Activated gamma-delta T cell treated with anti-CD3 and anti-CD28 coated beads, Interleukin-2, amount 50 U/mL, for 16 hours (primary cell): Measurements from ENCODE around the gene IFI16.
"Not testable (repeated sequence)": the region's sequence is repeated elsewhere in the genome, so short reads cannot be mapped to it uniquely, and the experiment has no call there.

ENCODE experiments used
- DNase-seq: peaks from one replicate; pipeline ENCODE4 v3.0.0-alpha.2; 2020; ENCODE audit warnings: low read depth

Gene IFI16

GRCh38 chr1:159008744-159009188 lies 941 bp upstream of the IFI16 start:
- DNase-seq, result peak; percentile 54

GRCh38 chr1:159009287-159009686 lies 420 bp upstream of the IFI16 start:
- no peak for DNase-seq

- DNase-seq, result no peak
Measured at GRCh38 chr1:159010391-159010790, 684 bp downstream of the IFI16 start.

- DNase-seq, result not testable (repeated sequence)
Measured at GRCh38 chr1:159011001-159011400, 1.3 kb downstream of the IFI16 start.

- no peak for DNase-seq
Measured at GRCh38 chr1:159011751-159012150, 2.0 kb downstream of the IFI16 start.

GRCh38 chr1:159012495-159012894 lies 2.8 kb downstream of the IFI16 start:
- DNase-seq, result no peak

- no peak for DNase-seq
Measured at GRCh38 chr1:159014003-159014571, 4.4 kb downstream of the IFI16 start.

GRCh38 chr1:159014851-159015250 lies 5.1 kb downstream of the IFI16 start:
- no peak for DNase-seq

GRCh38 chr1:159015440-159015909 lies 5.8 kb downstream of the IFI16 start:
- DNase-seq, result peak; percentile 42

GRCh38 chr1:159023723-159024122 lies 14.0 kb downstream of the IFI16 start:
- DNase-seq, result no peak

GRCh38 chr1:159025043-159025442 lies 15.3 kb downstream of the IFI16 start:
- DNase-seq, result no peak

GRCh38 chr1:159026841-159027240 lies 17.1 kb downstream of the IFI16 start:
- not testable (repeated sequence) for DNase-seq

GRCh38 chr1:159030311-159030710 lies 20.6 kb downstream of the IFI16 start:
- DNase-seq, result no peak

GRCh38 chr1:159030877-159031447 lies 21.3 kb downstream of the IFI16 start:
- DNase-seq, result no peak

- no peak for DNase-seq
Measured at GRCh38 chr1:159040206-159040605, 30.5 kb downstream of the IFI16 start.

GRCh38 chr1:159040893-159041724 lies 31.4 kb downstream of the IFI16 start:
- DNase-seq, result no peak

GRCh38 chr1:159046486-159046885 lies 36.8 kb downstream of the IFI16 start:
- DNase-seq, result not testable (repeated sequence)

GRCh38 chr1:159051436-159051835 lies 41.7 kb downstream of the IFI16 start:
- DNase-seq, result no peak

- no peak for DNase-seq
Measured at GRCh38 chr1:159054427-159054826, 44.7 kb downstream of the IFI16 start.

- DNase-seq, result no peak
Measured at GRCh38 chr1:159055181-159055641, 45.5 kb downstream of the IFI16 start.

- no peak for DNase-seq
Measured at GRCh38 chr1:159056069-159056698, 46.5 kb downstream of the IFI16 start.

GRCh38 chr1:159058751-159059150 lies 49.0 kb downstream of the IFI16 start:
- no peak for DNase-seq
